NCI-H187 treated with DMSO at 0.1 percent for 48 hours (cell line): Measurements from ENCODE around the gene FAT4.

Experiments
- DNase-seq: peaks from one replicate; lab custom pipeline; 2025; lab: John Stamatoyannopoulos, UW

Gene FAT4, protein sequence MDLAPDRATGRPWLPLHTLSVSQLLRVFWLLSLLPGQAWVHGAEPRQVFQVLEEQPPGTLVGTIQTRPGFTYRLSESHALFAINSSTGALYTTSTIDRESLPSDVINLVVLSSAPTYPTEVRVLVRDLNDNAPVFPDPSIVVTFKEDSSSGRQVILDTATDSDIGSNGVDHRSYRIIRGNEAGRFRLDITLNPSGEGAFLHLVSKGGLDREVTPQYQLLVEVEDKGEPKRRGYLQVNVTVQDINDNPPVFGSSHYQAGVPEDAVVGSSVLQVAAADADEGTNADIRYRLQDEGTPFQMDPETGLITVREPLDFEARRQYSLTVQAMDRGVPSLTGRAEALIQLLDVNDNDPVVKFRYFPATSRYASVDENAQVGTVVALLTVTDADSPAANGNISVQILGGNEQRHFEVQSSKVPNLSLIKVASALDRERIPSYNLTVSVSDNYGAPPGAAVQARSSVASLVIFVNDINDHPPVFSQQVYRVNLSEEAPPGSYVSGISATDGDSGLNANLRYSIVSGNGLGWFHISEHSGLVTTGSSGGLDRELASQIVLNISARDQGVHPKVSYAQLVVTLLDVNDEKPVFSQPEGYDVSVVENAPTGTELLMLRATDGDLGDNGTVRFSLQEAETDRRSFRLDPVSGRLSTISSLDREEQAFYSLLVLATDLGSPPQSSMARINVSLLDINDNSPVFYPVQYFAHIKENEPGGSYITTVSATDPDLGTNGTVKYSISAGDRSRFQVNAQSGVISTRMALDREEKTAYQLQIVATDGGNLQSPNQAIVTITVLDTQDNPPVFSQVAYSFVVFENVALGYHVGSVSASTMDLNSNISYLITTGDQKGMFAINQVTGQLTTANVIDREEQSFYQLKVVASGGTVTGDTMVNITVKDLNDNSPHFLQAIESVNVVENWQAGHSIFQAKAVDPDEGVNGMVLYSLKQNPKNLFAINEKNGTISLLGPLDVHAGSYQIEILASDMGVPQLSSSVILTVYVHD (N-terminal part only)

GRCh38 chr4:125314676-125315575 lies at the start of gene FAT4:
TSS of gene FAT4 (plus strand) at chr4:125314955. CDS start at chr4:125316412, 1,457 bp downstream.
- DNase-seq, result no peak

GRCh38 chr4:125265846-125266245 lies 48.9 kb upstream of the FAT4 start:
- no peak for DNase-seq

GRCh38 chr4:125266901-125267604 lies 47.7 kb upstream of the FAT4 start:
- DNase-seq, result no peak

- DNase-seq, result no peak
These were observed 47.1 kb upstream of the FAT4 start for GRCh38 chr4:125267630-125268029.

- no peak for DNase-seq
These were observed 46.5 kb upstream of the FAT4 start for GRCh38 chr4:125268068-125268755.

- DNase-seq, result no peak
These were observed 37.9 kb upstream of the FAT4 start for GRCh38 chr4:125276811-125277210.

DNA sequence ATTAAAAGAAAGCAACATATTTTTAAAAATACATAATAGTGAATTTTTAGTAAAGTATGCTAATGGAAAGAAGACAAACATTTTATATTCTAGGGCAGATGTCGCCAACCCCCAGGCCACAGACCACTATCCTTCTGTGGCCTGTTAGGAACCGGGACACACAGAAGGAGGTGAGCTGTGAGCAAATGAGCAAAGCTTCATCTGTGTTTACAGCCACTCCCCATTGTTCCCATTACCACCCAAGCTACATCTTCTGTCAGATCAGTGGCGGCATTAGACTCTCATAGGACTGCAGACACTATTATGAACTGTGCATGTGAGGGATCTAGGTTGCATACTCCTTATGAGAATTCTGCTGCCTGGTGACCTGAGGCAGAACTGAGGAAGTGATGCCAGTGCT lies 37.0 kb upstream of the FAT4 start:
- no peak for DNase-seq

DNA sequence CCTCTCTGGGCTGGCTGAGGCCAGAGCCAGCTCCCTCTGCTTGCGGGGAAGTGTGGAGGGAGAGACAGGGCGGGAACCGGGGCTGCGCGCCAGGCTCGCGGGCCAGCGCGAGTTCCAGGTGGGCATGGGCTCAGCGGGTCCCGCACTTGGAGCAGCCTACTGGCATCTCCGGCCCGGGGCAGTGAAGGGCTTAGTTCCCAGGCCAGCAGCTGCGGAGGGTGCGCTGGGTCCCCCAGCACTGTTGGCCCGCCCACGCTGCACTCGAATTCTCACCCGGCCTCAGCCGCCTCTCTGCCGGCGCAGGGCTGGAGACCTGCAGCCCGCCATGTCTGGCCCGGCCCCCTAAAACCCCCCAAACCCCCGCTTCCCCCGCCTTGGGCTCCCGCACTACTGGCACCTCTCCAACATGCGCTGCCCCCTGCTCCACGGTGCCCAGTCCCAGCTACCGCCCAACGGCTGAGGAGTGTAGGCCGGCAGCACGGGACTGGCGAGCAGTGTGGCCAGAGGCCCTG lies 33.8 kb upstream of the FAT4 start:
- DNase-seq, result no peak

- DNase-seq, result no peak
These were observed 31.0 kb upstream of the FAT4 start for GRCh38 chr4:125283707-125284279.

DNA sequence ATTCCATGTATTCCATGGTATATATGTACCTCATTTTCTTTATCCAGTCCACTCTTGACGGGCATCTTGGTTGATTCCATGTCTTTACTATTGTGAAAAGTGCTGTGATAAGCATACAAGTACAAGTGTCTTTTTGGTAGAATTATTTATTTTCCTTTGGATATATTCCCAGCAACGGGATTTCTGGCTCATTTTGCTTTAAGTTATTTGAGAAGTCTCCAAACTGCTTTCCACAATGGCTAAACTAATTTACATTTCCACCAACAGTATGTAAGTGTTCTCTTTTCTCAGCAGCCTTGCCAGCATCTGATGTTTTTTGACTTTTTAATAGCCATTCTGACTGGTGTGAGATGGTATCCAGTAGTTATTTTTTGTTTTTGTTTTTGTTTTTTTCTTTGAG lies 17.6 kb upstream of the FAT4 start:
- DNase-seq, result no peak

- no peak for DNase-seq
These were observed 11.7 kb upstream of the FAT4 start for GRCh38 chr4:125303058-125303457.

- DNase-seq, result no peak
These were observed 10.9 kb upstream of the FAT4 start for GRCh38 chr4:125303821-125304220.

GRCh38 chr4:125306112-125306511 lies 8.6 kb upstream of the FAT4 start:
- no peak for DNase-seq

DNA sequence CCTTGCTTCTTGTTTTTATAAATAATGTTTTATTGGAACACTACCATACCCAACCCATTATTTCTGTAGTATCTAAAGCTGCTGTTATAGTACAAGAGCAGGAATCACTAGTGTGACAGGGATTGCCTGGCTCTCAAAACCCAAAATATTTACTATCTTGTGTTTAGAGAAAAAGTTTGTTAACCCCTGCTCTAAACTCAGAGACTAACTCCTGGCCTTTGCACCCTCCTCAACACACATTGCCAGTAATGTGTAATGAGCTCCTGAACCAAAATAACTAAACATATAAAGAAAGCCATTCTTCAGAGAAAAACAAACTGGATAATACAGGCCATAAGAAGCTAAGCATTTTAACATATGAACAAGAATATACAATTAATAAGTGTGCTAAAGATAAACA lies 8.2 kb upstream of the FAT4 start:
- no peak for DNase-seq

DNA sequence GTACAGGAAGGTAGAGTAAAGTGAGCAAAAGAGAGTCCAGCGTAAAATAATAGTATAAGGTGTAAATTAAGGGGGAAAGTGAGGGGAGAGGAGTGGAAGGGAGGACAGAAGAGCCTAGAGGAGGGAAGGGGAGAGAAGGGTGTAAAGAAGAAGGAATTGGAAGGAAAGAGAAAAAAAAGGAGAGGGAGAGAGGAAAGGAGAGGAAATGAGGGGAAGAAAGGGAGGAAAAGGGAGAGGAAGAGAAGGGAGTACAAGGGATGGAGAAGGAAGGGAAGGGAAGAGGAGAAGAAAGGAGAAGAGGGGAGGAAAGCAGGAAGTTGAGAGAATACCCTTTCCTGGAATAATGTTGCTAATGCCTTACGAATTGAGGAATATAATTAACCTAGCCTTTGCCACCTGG lies 3.3 kb upstream of the FAT4 start:
- DNase-seq, result no peak

DNA sequence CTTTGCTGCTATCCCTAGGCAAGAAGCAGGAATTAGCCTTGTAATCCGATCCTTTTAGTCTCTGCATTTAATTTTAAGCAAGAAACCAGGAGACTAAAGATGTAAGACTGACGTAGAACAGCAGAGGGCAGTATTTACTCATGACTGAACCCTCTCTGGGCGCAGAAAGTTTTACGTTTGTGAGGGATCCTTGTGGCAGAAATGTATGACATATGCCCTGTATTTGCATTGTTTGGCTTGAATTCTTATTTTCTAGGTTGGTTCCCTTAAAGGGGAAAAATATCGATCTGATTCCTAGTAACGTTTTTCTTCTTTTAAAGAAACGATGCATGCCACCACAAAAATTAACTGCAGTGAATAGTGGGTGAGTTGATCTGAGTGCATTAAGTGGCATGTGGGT lies 1.3 kb upstream of the FAT4 start:
- no peak for DNase-seq

- DNase-seq, result no peak
These were observed 627 bp upstream of the FAT4 start for GRCh38 chr4:125313989-125314667.

DNA sequence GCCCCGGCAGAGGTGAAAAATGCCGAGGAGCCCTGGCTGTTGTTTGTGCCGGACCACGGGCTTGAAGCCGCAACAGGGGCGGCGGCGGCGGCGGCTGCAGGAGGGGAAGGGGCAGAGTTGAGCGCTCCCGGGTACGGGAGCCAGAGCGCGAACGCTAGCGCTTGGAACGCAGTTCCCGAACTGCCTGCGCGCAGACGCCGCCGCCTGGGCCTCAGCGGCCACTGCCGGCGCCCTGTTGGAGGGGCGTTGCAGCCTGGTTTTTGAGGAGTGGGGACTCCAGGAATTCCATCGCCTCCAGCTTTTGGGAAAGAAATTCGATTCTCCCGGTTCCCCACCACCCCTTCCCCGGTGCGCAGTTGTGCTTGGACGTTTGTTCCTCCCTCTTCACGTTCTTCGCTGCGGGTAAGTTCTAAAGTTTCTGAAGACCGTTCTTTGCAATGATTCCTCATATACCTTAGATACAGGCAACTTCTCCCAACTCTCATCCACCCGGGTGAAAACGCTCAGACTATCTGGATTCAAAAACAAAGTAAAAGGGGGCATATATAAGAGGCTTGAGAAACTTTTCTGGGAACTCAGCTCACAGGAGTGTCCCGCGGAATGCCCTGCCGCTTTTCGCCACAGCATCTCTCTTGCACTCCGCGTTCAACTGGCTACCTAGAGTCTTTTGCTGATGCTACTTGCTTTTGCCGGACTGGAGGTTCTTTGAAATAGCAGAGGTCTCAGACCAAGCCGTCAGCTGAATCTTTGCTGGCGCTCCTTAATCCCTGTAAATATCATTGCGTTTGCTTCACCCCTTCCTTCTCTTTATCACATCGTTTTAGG lies 1.0 kb downstream of the FAT4 start:
- DNase-seq, result no peak

GRCh38 chr4:125316401-125316790 lies 1.6 kb downstream of the FAT4 start:
- DNase-seq, result no peak
